Effector memory CD8-positive, alpha-beta T cell (primary cell): ENCODE data around the gene RUSF1.
"Not testable (repeated sequence)": the region's sequence is repeated elsewhere in the genome, so short reads cannot be mapped to it uniquely, and the experiment has no call there.

ENCODE experiments used
- ATAC-seq: fragments of 150-1000 bp; cut with Tn5 transposase; replicated peaks from 2 replicates; pipeline ENCODE4 v1.10.0; 2021; ENCODE audit warnings: mild to moderate bottlenecking, moderate library complexity
- DNase-seq, 3 experiments: peaks; one replicate each; pipeline ENCODE4 v3.0.0; 2021
- H3K27ac Mint-ChIP-seq, 2 donors: one replicate each; pipeline ENCODE4 v1.8.0; 2022; ENCODE audit warnings: mild to moderate bottlenecking in 2 of 2, mixed read lengths in 2 of 2, moderate library complexity in 2 of 2
- H3K27me3 Mint-ChIP-seq, 2 donors: one replicate each; pipeline ENCODE4 v1.8.0; 2022; ENCODE audit warnings: mixed read lengths in 2 of 2
- H3K36me3 Mint-ChIP-seq: one replicate; pipeline ENCODE4 v1.8.0; 2022; ENCODE audit warnings: mild to moderate bottlenecking, moderate library complexity, mixed read lengths; ENCODE audit not compliant: insufficient read depth
- H3K4me1 Mint-ChIP-seq, 2 donors: one replicate each; pipeline ENCODE4 v1.8.0; 2022; ENCODE audit warnings: low read depth in 2 of 2, mixed read lengths in 2 of 2
- H3K4me3 Mint-ChIP-seq, 2 donors: one replicate each; pipeline ENCODE4 v1.8.0; 2022; ENCODE audit warnings: mild to moderate bottlenecking in 2 of 2, mixed read lengths in 2 of 2, moderate library complexity in 2 of 2
- H3K9me3 Mint-ChIP-seq, 2 donors: one replicate each; pipeline ENCODE4 v1.8.0; 2022; ENCODE audit warnings: mixed read lengths in 2 of 2

Gene RUSF1

GRCh38 chr16:31529108-31529936 is 21.1 kb upstream of the RUSF1 start:
- H3K27me3 Mint-ChIP-seq, result peaks cover 26 to 44% of the 10 kb centered on the region in 2 donors
- no peak overlapping the region for H3K27ac Mint-ChIP-seq
- ATAC-seq (no peak), DNase-seq (no peak)
- no peak overlapping the region for H3K4me3 Mint-ChIP-seq
- H3K9me3 Mint-ChIP-seq, result no peaks in the 10 kb centered on the region
- no peaks in the 10 kb centered on the region for H3K36me3 Mint-ChIP-seq
- peaks cover 0 to 2% of the 10 kb centered on the region in 2 donors for H3K4me1 Mint-ChIP-seq

GRCh38 chr16:31528523-31529107 is 20.4 kb upstream of the RUSF1 start:
- H3K9me3 Mint-ChIP-seq, result no peaks in the 10 kb centered on the region
- peaks cover 0 to 2% of the 10 kb centered on the region in 2 donors for H3K4me1 Mint-ChIP-seq
- ATAC-seq (no peak), DNase-seq (no peak)
- no peak overlapping the region for H3K4me3 Mint-ChIP-seq
- H3K27me3 Mint-ChIP-seq, result peaks cover 26 to 37% of the 10 kb centered on the region in 2 donors
- H3K36me3 Mint-ChIP-seq, result no peaks in the 10 kb centered on the region
- H3K27ac Mint-ChIP-seq, result no peak overlapping the region

GRCh38 chr16:31527734-31528274 is 19.6 kb upstream of the RUSF1 start, which contains the start of gene AHSP:
TSS of gene AHSP (plus strand) at chr16:31527900. CDS start at chr16:31528140, 240 bp downstream.
- Mint-ChIP-seq H3K27ac (peak within 1 kb of the TSS in 1 of 2 donors; percentile 9), H3K27me3 (peaks cover 26 to 30% of the 10 kb centered on the region in 2 donors), H3K4me3 (no peak within 1 kb of the TSS), H3K4me1 (peaks cover 0 to 2% of the 10 kb centered on the region in 2 donors), H3K9me3 (no peaks in the 10 kb centered on the region), H3K36me3 (no peaks in the 10 kb centered on the region)
- ATAC-seq (no peak), DNase-seq (no peak)

- ATAC-seq (no peak), DNase-seq (no peak)
- Mint-ChIP-seq H3K36me3 (no peaks in the 10 kb centered on the region), H3K4me1 (peaks cover 0 to 2% of the 10 kb centered on the region in 2 donors), H3K27ac (no peak overlapping the region), H3K4me3 (no peak overlapping the region), H3K27me3 (peaks cover 23 to 29% of the 10 kb centered on the region in 2 donors), H3K9me3 (no peaks in the 10 kb centered on the region)
These were observed 16.9 kb upstream of the RUSF1 start for GRCh38 chr16:31525113-31525512.

- H3K27ac Mint-ChIP-seq, H3K9me3 Mint-ChIP-seq, H3K36me3 Mint-ChIP-seq, H3K4me1 Mint-ChIP-seq, H3K4me3 Mint-ChIP-seq, ATAC-seq, DNase-seq: not testable (repeated sequence)
- H3K27me3 Mint-ChIP-seq, result peaks cover 14 to 15% of the 10 kb centered on the region in 2 donors
These were observed 15.6 kb upstream of the RUSF1 start for GRCh38 chr16:31523768-31524167.

- Mint-ChIP-seq H3K27ac (no peak overlapping the region), H3K36me3 (peaks cover 3% of the 10 kb centered on the region), H3K4me3 (no peak overlapping the region), H3K27me3 (peaks cover 10 to 11% of the 10 kb centered on the region in 2 donors), H3K9me3 (peaks cover 0 to 2% of the 10 kb centered on the region in 2 donors), H3K4me1 (no peaks in the 10 kb centered on the region)
- DNase-seq, result no peak
- ATAC-seq, result no peak
These were observed 13.9 kb upstream of the RUSF1 start for GRCh38 chr16:31522071-31522470.

- H3K27me3 Mint-ChIP-seq, result peaks cover 17 to 18% of the 10 kb centered on the region in 2 donors
- no peak overlapping the region for H3K27ac Mint-ChIP-seq
- no peak for ATAC-seq
- H3K36me3 Mint-ChIP-seq, result peaks cover 3% of the 10 kb centered on the region
- peaks cover 0 to 2% of the 10 kb centered on the region in 2 donors for H3K9me3 Mint-ChIP-seq
- no peak for DNase-seq
- H3K4me1 Mint-ChIP-seq, result no peaks in the 10 kb centered on the region
- H3K4me3 Mint-ChIP-seq, result no peak overlapping the region
These were observed 13.2 kb upstream of the RUSF1 start for GRCh38 chr16:31521368-31521767.

- H3K9me3 Mint-ChIP-seq, result peaks cover 0 to 2% of the 10 kb centered on the region in 2 donors
- peaks cover 3% of the 10 kb centered on the region for H3K36me3 Mint-ChIP-seq
- H3K4me1 Mint-ChIP-seq, result no peaks in the 10 kb centered on the region
- H3K27me3 Mint-ChIP-seq, result peaks cover 21 to 23% of the 10 kb centered on the region in 2 donors
- DNase-seq (no peak), ATAC-seq (no peak)
- H3K4me3 Mint-ChIP-seq, result no peak overlapping the region
- no peak overlapping the region for H3K27ac Mint-ChIP-seq
These were observed 11.7 kb upstream of the RUSF1 start for GRCh38 chr16:31519759-31520431.

GRCh38 chr16:31517800-31518402 is 9.7 kb upstream of the RUSF1 start:
- H3K4me3 Mint-ChIP-seq, result no peak overlapping the region
- H3K9me3 Mint-ChIP-seq, result peaks cover 0 to 2% of the 10 kb centered on the region in 2 donors
- ATAC-seq (no peak), DNase-seq (no peak)
- no peak overlapping the region for H3K27ac Mint-ChIP-seq
- peaks cover 3% of the 10 kb centered on the region for H3K36me3 Mint-ChIP-seq
- peaks cover 21 to 23% of the 10 kb centered on the region in 2 donors for H3K27me3 Mint-ChIP-seq
- H3K4me1 Mint-ChIP-seq, result no peaks in the 10 kb centered on the region

- H3K27me3 Mint-ChIP-seq, result peaks cover 21 to 23% of the 10 kb centered on the region in 2 donors
- ATAC-seq (no peak), DNase-seq (no peak)
- H3K36me3 Mint-ChIP-seq, result no peaks in the 10 kb centered on the region
- peaks cover 0 to 2% of the 10 kb centered on the region in 2 donors for H3K9me3 Mint-ChIP-seq
- H3K27ac Mint-ChIP-seq, result no peak overlapping the region
- H3K4me1 Mint-ChIP-seq, result peaks cover 5 to 8% of the 10 kb centered on the region in 2 donors
- H3K4me3 Mint-ChIP-seq, result no peak overlapping the region
These were observed 5.7 kb upstream of the RUSF1 start for GRCh38 chr16:31513884-31514283.

GRCh38 chr16:31513126-31513525 is 4.9 kb upstream of the RUSF1 start:
- no peak for DNase-seq
- no peak for ATAC-seq
- Mint-ChIP-seq H3K27ac (no peak overlapping the region), H3K4me1 (peaks cover 8 to 11% of the 10 kb centered on the region in 2 donors), H3K36me3 (peaks cover 6% of the 10 kb centered on the region), H3K27me3 (peaks cover 19 to 23% of the 10 kb centered on the region in 2 donors), H3K4me3 (no peak overlapping the region), H3K9me3 (peaks cover 0 to 2% of the 10 kb centered on the region in 2 donors)

- H3K4me3 Mint-ChIP-seq, result peak overlapping the region; percentile 91 to 94
- ATAC-seq, result peak; percentile 1
- DNase-seq, result no peak
- no peaks in the 10 kb centered on the region for H3K9me3 Mint-ChIP-seq
- peaks cover 19 to 32% of the 10 kb centered on the region in 2 donors for H3K4me1 Mint-ChIP-seq
- no peaks in the 10 kb centered on the region for H3K27me3 Mint-ChIP-seq
- peak overlapping the region; percentile 95 to 98 for H3K27ac Mint-ChIP-seq
- H3K36me3 Mint-ChIP-seq, result peaks cover 12% of the 10 kb centered on the region
These were observed 560 bp upstream of the RUSF1 start for GRCh38 chr16:31508706-31509195.

GRCh38 chr16:31507617-31507928 is 618 bp downstream of the RUSF1 start:
- no peak for DNase-seq
- peak; percentile 20 for ATAC-seq
- no peaks in the 10 kb centered on the region for H3K9me3 Mint-ChIP-seq

More at GRCh38 chr16:31507617-31507928, 618 bp downstream of the RUSF1 start:
- H3K27me3 Mint-ChIP-seq, result no peaks in the 10 kb centered on the region
- peak overlapping the region; percentile 91 to 94 for H3K4me3 Mint-ChIP-seq
- peaks cover 14% of the 10 kb centered on the region for H3K36me3 Mint-ChIP-seq
- peaks cover 19 to 38% of the 10 kb centered on the region in 2 donors for H3K4me1 Mint-ChIP-seq
- H3K27ac Mint-ChIP-seq, result peak overlapping the region; percentile 95 to 98
